Transverse colon (tissue), 4 donors: ENCODE results near the gene TNFRSF8. TPM values are rescaled to one million over a fixed set of nuclear protein-coding genes. Genes with fewer than 3 reads are reported as not detected.

Experiments
- DNase-seq: peaks from one replicate; pipeline ENCODE4 v3.0.0-alpha.2; 2019
- H3K27ac ChIP-seq, 4 donors: fragments of 200-600 bp; sonication (generic); 2 replicates each; pipeline ENCODE4 v1.5.1; 2016 to 2018; ENCODE audit warnings: inconsistent platforms in 4 of 4
- H3K27me3 ChIP-seq: fragments of 200-600 bp; sonication (generic); 2 replicates; pipeline ENCODE4 v1.5.1; 2017; ENCODE audit warnings: inconsistent platforms
- H3K36me3 ChIP-seq, 4 donors: fragments of 200-600 bp; sonication (generic); 2 replicates each; pipeline ENCODE4 v1.5.1; 2017 to 2019; ENCODE audit warnings: inconsistent platforms in 4 of 4
- H3K4me1 ChIP-seq, 4 donors: fragments of 200-600 bp; sonication (generic); 2 replicates each; pipeline ENCODE4 v1.5.1; 2017 to 2020; ENCODE audit warnings: inconsistent platforms in 4 of 4
- H3K4me3 ChIP-seq, 4 donors: fragments of 200-600 bp; sonication (generic); 1 replicate in 1 of 4; 2 replicates in 3 of 4; pipeline versions ENCODE4 v1.5.1 to v1.6.1; 2017 to 2019; ENCODE audit warnings: inconsistent platforms in 4 of 4
- H3K9me3 ChIP-seq, 2 donors: fragments of 200-600 bp; sonication (generic); 2 replicates each; pipeline ENCODE4 v1.5.1; 2017 to 2019; ENCODE audit warnings: inconsistent platforms in 2 of 2
- EP300 ChIP-seq: sonication (generic); formaldehyde crosslinking; IDR thresholded peaks from one replicate; pipeline ENCODE4 v1.6.1; 2017; ENCODE audit warnings: antibody characterized with exemption, low read depth
- POLR2A ChIP-seq: fragments of 450-650 bp; IDR thresholded peaks from one replicate; pipeline ENCODE4 v1.6.1; 2016; ENCODE audit warnings: antibody characterized with exemption, mild to moderate bottlenecking, moderate library complexity
- POLR2AphosphoS5 ChIP-seq, 3 donors: sonication (generic); formaldehyde crosslinking; IDR thresholded peaks; one replicate each; pipeline ENCODE4 v1.6.1; 2016; ENCODE audit warnings: antibody characterized with exemption in 3 of 3
- WGBS, 2 donors: methylation state at CpG; one replicate each; pipeline ENCODE4 v1.1.5; 2018; ENCODE audit warnings: low coverage in 1 of 2; 5-methylcytosine and 5-hydroxymethylcytosine counted together
- in situ Hi-C, 4 donors: fragments of 200-750 bp; cut with MboI; loops; one replicate each; pipeline versions ENCODE4 v1.15.0 to v1.15.1; 2017; ENCODE audit warnings: low sequenced_read_pairs in 3 of 4, low pct_ligation_motif_present in 1 of 4, low pct_unique_long_range_greater_than_20kb in 1 of 4
- intact Hi-C: fragments of 100-400 bp; cut with DNase I; formaldehyde crosslinking; loops from one replicate; pipeline ENCODE4 v1.15.1; 2023; ENCODE audit warnings: low total_unique reads
- total RNA-seq, 4 donors: library from RNA; depleted of rRNA; stranded (reverse); fragments of >200 nt; gene quantifications; one replicate each; pipeline ENCODE4 v1.1.0, GENCODE V29; 2016
- TF ChIP-seq, protein P1 (sequence below), 5 experiments: fragments of 200-600 bp in 3 of 5; fragments of 450-650 bp in 2 of 5; sonication (generic) in 3 of 5; IDR thresholded peaks; 1 replicate in 2 of 5; 2 replicates in 3 of 5; pipeline ENCODE4 v1.5.1; 2016 to 2017; ENCODE audit warnings: antibody characterized with exemption in 5 of 5, inconsistent platforms in 3 of 5, mild to moderate bottlenecking in 2 of 5, moderate library complexity in 1 of 5

The TNFRSF8 gene
- total RNA-seq, 4 donors from 2014 or later: 0.16 TPM; not detected in 3

DNA sequence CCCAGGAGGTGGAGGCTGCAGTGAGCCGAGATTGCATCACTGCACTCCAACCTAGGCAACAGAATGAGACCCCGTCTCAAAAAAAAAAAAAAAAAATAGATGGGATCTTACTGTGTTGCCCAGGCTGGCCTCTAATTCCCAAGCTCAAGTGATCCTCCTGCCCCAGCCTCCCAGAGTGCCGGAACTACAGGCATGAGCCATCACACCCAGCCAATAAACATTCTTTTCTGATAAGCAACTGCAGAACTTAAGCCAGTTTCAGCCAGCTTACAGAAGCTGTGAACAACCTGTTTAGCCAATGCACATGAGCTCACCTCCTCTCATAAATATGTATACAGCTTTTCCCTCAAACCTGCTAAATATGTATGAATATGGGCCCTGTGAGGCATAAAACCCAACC lies 46.9 kb upstream of the TNFRSF8 start:
- intact Hi-C loops (no loop called here), in situ Hi-C loops (no loop called here)
- DNase-seq: no peak
- no peaks in the 10 kb centered on the region for H3K27me3 ChIP-seq
- peak overlapping the region in 1 of 4 donors; percentile 51 for H3K27ac ChIP-seq
- peaks cover 0 to 13% (median 10%) of the 10 kb centered on the region in 4 donors for H3K4me1 ChIP-seq
- H3K4me3 ChIP-seq: no peak overlapping the region
- WGBS, 2 donors: 68 to 90% methylated on average over 3 of the region's 3 CpGs
- no peak for TF ChIP-seq POLR2AphosphoS5 (IDR thresholded peaks at IDR 0.05)
- TF ChIP-seq POLR2A: no peak
- no peak for TF ChIP-seq EP300
- TF ChIP-seq, protein P1, sequence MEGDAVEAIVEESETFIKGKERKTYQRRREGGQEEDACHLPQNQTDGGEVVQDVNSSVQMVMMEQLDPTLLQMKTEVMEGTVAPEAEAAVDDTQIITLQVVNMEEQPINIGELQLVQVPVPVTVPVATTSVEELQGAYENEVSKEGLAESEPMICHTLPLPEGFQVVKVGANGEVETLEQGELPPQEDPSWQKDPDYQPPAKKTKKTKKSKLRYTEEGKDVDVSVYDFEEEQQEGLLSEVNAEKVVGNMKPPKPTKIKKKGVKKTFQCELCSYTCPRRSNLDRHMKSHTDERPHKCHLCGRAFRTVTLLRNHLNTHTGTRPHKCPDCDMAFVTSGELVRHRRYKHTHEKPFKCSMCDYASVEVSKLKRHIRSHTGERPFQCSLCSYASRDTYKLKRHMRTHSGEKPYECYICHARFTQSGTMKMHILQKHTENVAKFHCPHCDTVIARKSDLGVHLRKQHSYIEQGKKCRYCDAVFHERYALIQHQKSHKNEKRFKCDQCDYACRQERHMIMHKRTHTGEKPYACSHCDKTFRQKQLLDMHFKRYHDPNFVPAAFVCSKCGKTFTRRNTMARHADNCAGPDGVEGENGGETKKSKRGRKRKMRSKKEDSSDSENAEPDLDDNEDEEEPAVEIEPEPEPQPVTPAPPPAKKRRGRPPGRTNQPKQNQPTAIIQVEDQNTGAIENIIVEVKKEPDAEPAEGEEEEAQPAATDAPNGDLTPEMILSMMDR (IDR thresholded peaks at IDR 0.05): no peak
- no peaks in the 10 kb centered on the region for H3K9me3 ChIP-seq
- peaks cover 0 to 9% (median 3%) of the 10 kb centered on the region in 4 donors for H3K36me3 ChIP-seq

DNA sequence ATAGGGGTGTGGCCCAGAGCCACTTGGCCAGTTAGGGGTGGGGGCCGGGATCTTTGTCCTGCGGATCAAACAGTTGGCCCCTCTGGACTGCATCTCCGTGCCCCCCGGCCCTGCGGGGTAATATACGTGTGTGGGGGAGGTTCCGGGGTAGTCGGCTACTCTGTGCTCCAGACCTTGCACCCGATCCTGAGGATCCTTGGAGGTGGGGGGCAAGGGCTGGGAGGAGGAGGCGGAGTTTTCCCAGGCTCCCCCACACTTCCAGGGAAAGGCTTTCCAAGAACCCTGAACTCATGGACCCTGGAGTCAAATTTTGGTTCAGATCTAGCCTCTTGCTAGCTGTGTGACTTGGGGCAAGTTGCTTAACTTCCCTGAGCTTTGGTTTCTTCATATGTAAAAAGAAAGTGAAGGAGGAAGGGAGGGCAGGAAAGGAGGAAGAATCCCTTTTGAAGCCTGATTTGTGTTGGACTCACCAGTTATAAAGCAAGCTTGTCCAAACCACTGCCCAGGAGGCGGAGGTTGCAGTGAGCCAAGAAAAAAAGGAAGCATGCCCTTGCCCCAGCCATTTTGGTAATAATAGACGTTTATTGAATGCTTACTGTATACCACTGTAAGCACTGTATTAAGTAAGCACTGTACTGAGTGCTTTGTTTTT lies 43.1 kb upstream of the TNFRSF8 start:
- in situ Hi-C loops (no loop called here), intact Hi-C loops (no loop called here)
- 6 to 27% methylated on average over 2 to 12 of the region's 12 CpGs for WGBS, 2 donors
- H3K4me1 ChIP-seq: peaks cover 0 to 13% (median 10%) of the 10 kb centered on the region in 4 donors
- H3K36me3 ChIP-seq: no peaks in the 10 kb centered on the region
- no peak for DNase-seq
- no peaks in the 10 kb centered on the region for H3K9me3 ChIP-seq
- peak overlapping the region; percentile 83 to 88 (median 88) for H3K27ac ChIP-seq
- no peaks in the 10 kb centered on the region for H3K27me3 ChIP-seq
- peak overlapping the region; percentile 76 to 83 (median 80) for H3K4me3 ChIP-seq
- TF ChIP-seq, protein P1 (IDR thresholded peaks at IDR 0.05): no peak
- no peak for TF ChIP-seq EP300
- TF ChIP-seq POLR2A: no peak
- no peak for TF ChIP-seq POLR2AphosphoS5 (IDR thresholded peaks at IDR 0.05)

DNA sequence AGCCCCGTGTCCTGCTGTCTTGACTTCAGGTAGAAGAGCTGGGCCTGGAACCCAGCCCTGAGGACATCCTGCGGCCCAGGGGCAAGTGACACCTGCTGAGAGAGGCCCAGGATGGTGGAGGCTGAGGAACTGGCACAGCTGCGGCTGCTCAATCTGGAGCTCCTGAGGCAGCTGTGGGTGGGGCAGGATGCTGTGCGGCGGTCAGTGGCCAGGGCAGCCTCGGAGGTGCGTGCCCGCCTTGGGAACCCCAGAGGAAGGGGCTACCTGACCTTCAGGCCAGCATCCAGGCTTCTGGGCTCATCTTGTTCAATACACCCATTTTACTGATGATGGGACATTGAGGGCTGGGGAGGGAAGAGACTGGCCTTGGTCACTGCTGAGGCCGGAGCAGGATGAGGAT lies 41.5 kb upstream of the TNFRSF8 start:
- WGBS, 2 donors: 95% methylated on average over 2 of the region's 9 CpGs; no CpG with 5 or more reads in 1 of the 2 donors
- intact Hi-C loops (no loop called here), in situ Hi-C loops (no loop called here)
- H3K9me3 ChIP-seq: no peaks in the 10 kb centered on the region
- H3K4me1 ChIP-seq: peaks cover 0 to 13% (median 10%) of the 10 kb centered on the region in 4 donors
- no peaks in the 10 kb centered on the region for H3K27me3 ChIP-seq
- no peaks in the 10 kb centered on the region for H3K36me3 ChIP-seq
- no peak overlapping the region for H3K4me3 ChIP-seq
- TF ChIP-seq POLR2A (no peak), EP300 (no peak), POLR2AphosphoS5 (IDR thresholded peaks at IDR 0.05) (no peak)
- TF ChIP-seq, protein P1 (IDR thresholded peaks at IDR 0.05): no peak
- no peak for DNase-seq
- no peak overlapping the region for H3K27ac ChIP-seq

DNA sequence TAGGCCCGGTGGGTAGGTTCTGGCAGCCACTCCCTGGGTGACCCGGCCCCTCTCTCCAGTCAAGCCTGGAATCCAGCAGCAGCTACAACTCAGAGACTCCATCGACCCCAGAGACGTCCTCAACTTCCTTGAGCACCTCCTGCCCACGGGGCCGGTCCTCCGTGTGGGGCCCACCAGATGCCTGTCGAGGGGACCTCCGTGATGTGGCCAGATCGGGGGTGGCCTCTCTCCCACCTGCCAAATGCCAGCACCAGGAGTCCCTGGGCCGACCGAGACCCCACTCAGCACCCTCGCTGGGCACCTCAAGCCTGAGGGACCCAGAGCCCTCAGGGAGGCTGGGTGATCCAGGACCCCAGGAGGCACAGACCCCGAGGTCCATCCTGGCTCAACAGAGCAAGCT lies 41.1 kb upstream of the TNFRSF8 start:
- WGBS, 2 donors: 97% methylated on average over 14 of the region's 14 CpGs; no CpG with 5 or more reads in 1 of the 2 donors
- no peak for DNase-seq
- intact Hi-C loops: no loop called here
- Histone ChIP-seq H3K27ac (no peak overlapping the region), H3K9me3 (no peaks in the 10 kb centered on the region), H3K36me3 (no peaks in the 10 kb centered on the region), H3K27me3 (no peaks in the 10 kb centered on the region), H3K4me1 (peaks cover 0 to 13% (median 10%) of the 10 kb centered on the region in 4 donors), H3K4me3 (no peak overlapping the region)
- in situ Hi-C loops: no loop called here
- TF ChIP-seq EP300: no peak
- TF ChIP-seq POLR2A: no peak
- TF ChIP-seq POLR2AphosphoS5 (IDR thresholded peaks at IDR 0.05): no peak
- TF ChIP-seq, protein P1 (IDR thresholded peaks at IDR 0.05): no peak
